NK-92 (cell line): Measurements from ENCODE around the gene VWA7.

Experiments used
- DNase-seq: peaks from one replicate; lab custom pipeline; 2025; ENCODE audit not compliant: unreplicated experiment; lab: John Stamatoyannopoulos, UW

VWA7 gene

GRCh38 chr6:31778999-31779885 is 2.1 kb upstream of the VWA7 start:
- no peak for DNase-seq

- no peak for DNase-seq
Observed at GRCh38 chr6:31778193-31778592, 1.1 kb upstream of the VWA7 start.

- DNase-seq: no peak
Observed at GRCh38 chr6:31777667-31778050, 531 bp upstream of the VWA7 start.

- no peak for DNase-seq
Observed at GRCh38 chr6:31776485-31776988, 591 bp downstream of the VWA7 start.

GRCh38 chr6:31775633-31776484 is 1.3 kb downstream of the VWA7 start:
- no peak for DNase-seq

GRCh38 chr6:31775184-31775583 is 1.9 kb downstream of the VWA7 start:
- no peak for DNase-seq

GRCh38 chr6:31771992-31772358 is 5.2 kb downstream of the VWA7 start:
- DNase-seq: no peak

GRCh38 chr6:31770860-31771259 is 6.3 kb downstream of the VWA7 start:
- no peak for DNase-seq

- DNase-seq: no peak
Observed at GRCh38 chr6:31769684-31770371, 7.3 kb downstream of the VWA7 start.

GRCh38 chr6:31768363-31769257 is 8.5 kb downstream of the VWA7 start:
- DNase-seq: no peak

GRCh38 chr6:31767096-31767645 is 10.0 kb downstream of the VWA7 start:
- DNase-seq: no peak

- no peak for DNase-seq
Observed at GRCh38 chr6:31765910-31766794, 11.0 kb downstream of the VWA7 start.

GRCh38 chr6:31765559-31765909 is 11.6 kb downstream of the VWA7 start:
- DNase-seq: no peak

- DNase-seq: no peak
Observed at GRCh38 chr6:31764198-31764597, 12.9 kb downstream of the VWA7 start.

- no peak for DNase-seq
Observed at GRCh38 chr6:31763619-31763940, 13.5 kb downstream of the VWA7 start.

- DNase-seq: no peak
Observed at GRCh38 chr6:31762878-31763618, 14.1 kb downstream of the VWA7 start.

GRCh38 chr6:31762356-31762755 is 14.8 kb downstream of the VWA7 start, which contains the start of gene SAPCD1:
Gene SAPCD1 (plus strand): TSS chr6:31762656. CDS start chr6:31763055, 399 bp downstream.
- no peak for DNase-seq

GRCh38 chr6:31761343-31761742 is 15.8 kb downstream of the VWA7 start:
- no peak for DNase-seq
